D721Med (cell line): ENCODE measurements around the gene FOXP3.

Experiments
- DNase-seq: peaks from one replicate; pipeline ENCODE4 v3.0.0; 2011; ENCODE audit warnings: low spot score; ENCODE audit not compliant: insufficient read length
- FAIRE-seq: peaks from 2 replicates; lab custom pipeline; 2011; peaks lifted over from hg19 to GRCh38; lab: Jason Lieb, UNC
- CTCF ChIP-seq: IDR thresholded peaks from 2 replicates; pipeline ENCODE4 v1.5.1; 2012; ENCODE audit warnings: mild to moderate bottlenecking, control low read depth; ENCODE audit not compliant: insufficient read depth; ENCODE audit errors: missing control alignments

Gene FOXP3

GRCh38 chrX:49286136-49286535 is 21.6 kb upstream of the FOXP3 start:
- no peak for TF ChIP-seq CTCF
- no peak for FAIRE-seq
- DNase-seq, result no peak

- FAIRE-seq (no peak), DNase-seq (no peak)
- TF ChIP-seq CTCF, result no peak
Observed at GRCh38 chrX:49284212-49284611, 19.7 kb upstream of the FOXP3 start.

GRCh38 chrX:49282647-49283011 is 18.1 kb upstream of the FOXP3 start:
- no peak for DNase-seq
- TF ChIP-seq CTCF, result peak; percentile 39
- FAIRE-seq, result peak; percentile 76

- FAIRE-seq (no peak), DNase-seq (no peak)
- no peak for TF ChIP-seq CTCF
Observed at GRCh38 chrX:49278081-49278480, 13.6 kb upstream of the FOXP3 start.

- no peak for FAIRE-seq
- no peak for DNase-seq
- no peak for TF ChIP-seq CTCF
Observed at GRCh38 chrX:49277535-49277830, 13.0 kb upstream of the FOXP3 start.

GRCh38 chrX:49276671-49277534 is 12.4 kb upstream of the FOXP3 start:
- DNase-seq, result no peak
- TF ChIP-seq CTCF, result no peak
- no peak for FAIRE-seq

GRCh38 chrX:49276207-49276606 is 11.7 kb upstream of the FOXP3 start:
- no peak for TF ChIP-seq CTCF
- no peak for FAIRE-seq
- no peak for DNase-seq
